Raji (cell line): ENCODE data around the gene FOSL1.

Experiments
- POLR2A ChIP-seq: IDR thresholded peaks from 2 replicates; pipeline ENCODE4 v1.6.1; 2011; ENCODE audit warnings: low read depth, low read length, control low read depth; ENCODE audit not compliant: insufficient read depth

FOSL1 gene

DNA sequence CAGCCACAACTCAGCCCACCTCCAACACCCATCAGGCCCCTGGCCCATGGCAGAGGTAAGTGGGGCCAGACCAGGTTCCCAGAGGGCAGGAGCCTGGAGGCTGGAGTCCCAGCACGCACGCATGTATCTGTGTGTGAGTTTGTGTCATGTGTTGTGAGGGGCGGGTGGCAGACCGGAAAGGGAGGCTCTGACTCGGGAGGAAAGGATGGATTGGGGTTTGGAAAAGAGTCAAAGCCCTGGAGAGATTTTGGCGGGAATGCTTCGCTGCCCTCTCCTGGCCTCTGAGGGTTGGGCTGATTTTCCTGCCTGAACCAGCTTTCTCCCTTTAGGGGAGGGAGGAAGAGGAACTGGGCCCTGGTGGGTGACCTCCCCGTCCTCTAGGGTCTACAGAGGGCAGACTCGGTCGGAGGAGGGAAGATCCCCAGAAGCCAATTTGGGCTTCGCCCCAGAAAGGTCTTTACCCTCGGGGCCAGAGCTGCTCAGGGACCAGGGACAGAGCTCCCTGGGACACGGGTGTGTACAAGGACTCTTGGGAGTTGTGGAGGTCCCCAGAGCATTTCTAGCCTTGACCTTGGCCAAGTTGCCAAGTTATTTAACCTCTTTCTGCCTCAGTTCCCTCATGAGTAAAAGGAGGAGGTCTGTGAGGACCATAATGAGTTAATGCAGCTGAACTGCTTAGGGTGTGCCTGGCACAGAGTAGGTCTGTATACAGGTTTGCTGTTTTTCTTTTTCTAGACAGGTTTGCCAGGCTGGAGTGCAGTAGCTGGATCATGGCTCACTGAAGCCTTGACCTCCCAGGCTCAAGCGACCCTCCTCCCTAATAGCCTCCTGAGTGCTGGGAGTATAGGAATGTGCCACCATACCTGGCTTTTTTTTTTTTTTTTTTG lies 11.7 kb upstream of the FOSL1 start:
- no peak for TF ChIP-seq POLR2A

DNA sequence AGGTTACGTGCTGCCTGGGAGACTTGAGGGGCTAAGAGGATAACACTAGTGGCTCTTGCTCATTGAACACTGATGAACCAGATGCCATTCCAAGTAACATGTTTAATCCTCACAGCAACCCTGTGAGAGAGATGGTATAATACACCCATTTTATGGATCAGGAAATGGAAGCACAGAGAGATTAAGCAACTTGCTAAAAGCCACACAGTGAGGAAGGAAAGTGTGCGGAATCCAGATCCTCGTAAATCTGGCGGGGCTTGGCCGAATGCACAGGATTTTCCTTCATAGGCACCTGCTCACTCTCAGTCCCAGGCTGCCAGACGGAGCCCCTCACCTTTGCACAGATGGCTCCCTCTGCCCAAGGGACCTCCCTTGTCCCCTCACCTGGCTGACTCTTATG lies 7.7 kb upstream of the FOSL1 start:
- TF ChIP-seq POLR2A: no peak

- TF ChIP-seq POLR2A: no peak
These were observed 6.4 kb upstream of the FOSL1 start for GRCh38 chr11:65906602-65907001.

DNA sequence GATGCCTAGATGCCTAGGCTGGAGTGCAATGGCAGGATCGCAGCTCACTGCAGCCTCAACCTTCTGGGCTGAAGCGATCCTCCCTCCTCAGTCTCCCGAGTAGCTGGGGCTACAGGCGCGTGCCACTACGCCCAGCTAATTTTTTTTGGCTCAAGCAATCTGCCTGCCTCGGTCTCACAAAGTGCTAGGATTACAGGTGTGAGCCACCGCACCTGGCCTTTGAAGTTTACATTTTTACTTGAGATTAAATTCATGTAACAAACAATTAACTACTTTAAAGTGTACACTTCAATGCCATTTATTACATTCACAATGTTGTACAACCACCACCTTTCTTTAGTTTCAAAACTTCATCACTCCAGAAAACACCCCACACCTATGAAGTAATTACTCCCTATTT lies 3.5 kb upstream of the FOSL1 start:
- no peak for TF ChIP-seq POLR2A

DNA sequence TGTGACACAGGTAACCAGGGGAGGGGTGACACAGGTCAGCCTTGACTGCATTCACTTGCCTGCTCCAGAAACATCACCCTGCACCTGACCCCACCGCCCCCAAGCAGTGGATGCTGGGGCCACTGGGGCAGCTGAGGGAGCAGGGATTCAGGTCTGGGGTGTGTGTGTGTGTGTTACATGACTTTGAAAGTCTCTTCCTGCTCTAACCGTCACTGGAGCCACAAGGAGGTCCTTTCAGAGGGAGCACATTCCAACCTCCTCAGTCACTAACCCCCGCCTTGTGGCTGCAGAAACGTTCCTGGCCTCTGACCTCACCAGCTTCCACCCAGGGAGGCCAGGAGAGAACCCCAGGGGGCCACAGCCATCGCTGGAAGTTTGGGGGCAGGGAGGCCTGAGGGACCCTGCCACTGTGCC lies 2.9 kb upstream of the FOSL1 start:
- TF ChIP-seq POLR2A: no peak

GRCh38 chr11:65900899-65901180 lies 652 bp upstream of the FOSL1 start:
- no peak for TF ChIP-seq POLR2A

GRCh38 chr11:65899356-65900124 lies 648 bp downstream of the FOSL1 start:
- no peak for TF ChIP-seq POLR2A

DNA sequence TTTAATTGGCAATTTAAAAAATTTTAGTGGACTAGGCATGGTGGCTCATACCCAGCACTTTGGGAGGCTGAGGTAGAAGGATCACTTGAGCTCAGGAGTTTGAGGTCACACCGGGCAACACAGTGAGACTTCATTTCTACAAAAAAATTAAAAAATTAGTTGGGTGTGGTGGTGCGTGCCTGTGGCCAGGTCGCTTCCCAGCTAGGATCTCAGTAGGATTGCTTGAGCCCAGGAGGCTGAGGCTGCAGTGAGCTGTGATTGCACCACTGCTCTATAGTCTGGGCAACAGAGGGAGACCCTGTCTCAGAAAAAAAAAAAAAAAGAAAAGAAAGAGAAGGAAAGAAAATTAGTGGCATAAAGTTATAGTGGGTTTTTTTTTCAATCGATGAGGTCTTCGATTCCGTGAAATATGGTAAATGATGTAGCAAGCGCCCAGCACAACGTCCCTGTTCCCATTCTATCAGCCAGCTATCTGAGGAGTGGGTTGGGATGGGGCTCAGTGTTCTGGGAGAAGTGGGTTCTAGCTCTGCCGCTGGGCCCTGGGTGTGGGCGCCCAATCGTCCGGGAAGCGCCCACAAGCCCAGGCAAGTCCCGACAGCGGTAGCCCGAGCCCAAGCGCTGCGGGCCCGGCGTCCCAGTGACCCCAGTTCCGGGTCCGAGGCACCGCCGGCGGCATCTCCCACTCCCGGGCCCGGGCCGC lies 1.4 kb downstream of the FOSL1 start:
- no peak for TF ChIP-seq POLR2A

DNA sequence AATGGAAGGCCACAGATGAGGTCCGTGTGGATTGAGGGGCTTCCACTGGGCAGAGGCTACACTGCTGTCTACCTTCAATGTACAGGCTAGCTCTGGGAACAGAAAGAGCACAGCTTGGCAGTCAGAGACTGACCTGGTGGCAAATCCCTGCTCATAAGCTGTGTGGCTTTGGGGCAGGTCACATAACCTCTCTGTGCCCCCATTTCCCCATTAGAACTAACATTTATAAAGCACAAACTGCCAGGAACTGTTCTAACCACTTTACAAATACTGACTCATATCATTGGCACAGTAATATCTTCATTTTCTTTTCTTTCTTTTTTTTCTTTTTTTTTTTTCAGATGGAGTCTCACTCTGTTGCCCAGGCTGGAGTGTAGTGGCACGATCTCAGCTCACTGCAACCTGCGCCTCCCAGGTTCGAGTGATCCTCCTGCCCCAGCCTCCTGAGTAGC lies 3.1 kb downstream of the FOSL1 start:
- no peak for TF ChIP-seq POLR2A

DNA sequence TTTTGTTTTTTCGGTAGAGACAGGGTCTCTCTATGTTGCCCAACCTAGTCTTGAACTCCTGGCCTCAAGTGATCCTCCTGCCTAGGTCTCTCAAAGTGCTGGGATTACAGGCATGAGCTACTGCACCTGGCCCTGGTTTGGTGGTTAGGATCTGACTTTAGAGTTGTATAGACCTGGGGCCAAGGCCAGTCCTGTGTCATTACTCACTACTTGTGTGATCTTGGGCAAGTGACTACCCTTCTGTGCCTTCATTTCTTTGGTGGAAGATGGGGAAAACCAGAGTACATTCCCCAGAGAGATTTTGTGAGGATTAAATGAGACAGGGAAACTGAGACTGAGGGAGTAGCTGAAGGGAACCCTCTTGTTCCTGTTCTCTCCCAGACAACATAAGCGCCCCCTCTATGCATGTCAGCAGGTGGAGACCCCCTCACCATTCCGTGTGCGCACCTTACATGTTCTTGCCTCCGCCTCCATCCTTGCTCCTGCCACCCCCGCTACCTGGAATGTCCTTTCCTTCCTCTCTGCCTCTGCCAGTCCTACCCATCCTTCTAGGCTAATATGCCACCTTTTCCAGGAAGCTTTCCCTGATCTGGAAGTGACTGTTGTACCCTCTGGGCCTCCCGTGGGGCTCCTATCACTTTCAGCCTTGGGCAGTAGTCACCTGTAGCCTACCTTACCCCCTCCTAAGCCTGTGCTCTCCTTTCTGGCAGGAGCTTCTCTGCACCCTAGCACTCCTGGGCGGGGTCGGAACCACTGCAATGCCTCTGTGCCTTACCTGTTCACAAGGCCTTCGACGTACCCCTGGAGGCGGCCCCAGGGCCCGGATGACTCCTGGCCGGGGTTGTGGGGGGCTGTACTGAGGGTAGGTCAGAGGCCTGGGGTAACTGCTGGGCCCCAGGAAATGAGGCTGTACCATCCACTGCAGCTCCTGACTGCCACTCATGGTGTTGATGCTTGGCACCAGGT lies 3.9 kb downstream of the FOSL1 start:
- TF ChIP-seq POLR2A: no peak

GRCh38 chr11:65895482-65895981 lies 4.7 kb downstream of the FOSL1 start:
- TF ChIP-seq POLR2A: no peak

DNA sequence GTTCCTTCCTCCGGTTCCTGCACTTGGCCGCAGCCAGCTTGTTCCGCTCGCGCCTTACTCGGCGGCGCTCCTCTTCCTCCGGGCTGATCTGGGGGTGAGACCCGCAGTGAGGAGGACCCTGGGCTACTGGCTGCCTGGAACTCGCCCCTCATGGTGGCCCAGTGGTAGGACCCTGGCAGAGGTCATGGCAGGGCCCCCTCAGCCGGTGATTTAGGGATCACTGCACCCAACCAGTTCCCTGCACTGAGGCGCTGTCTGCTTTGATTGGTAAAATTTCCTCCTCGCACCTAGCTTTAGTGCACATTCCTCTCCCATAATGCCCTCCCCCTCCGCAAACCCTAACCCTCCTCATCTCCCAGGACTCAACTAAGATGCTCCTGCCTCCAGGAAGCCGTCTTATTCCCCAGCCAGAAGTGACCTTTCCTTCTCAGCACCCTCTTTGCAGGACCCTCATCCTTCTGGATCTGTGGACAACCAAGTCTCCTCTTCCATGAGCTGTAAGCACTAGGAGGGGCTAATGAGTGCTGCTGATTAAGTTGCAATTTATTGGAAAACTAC lies 6.1 kb downstream of the FOSL1 start:
- no peak for TF ChIP-seq POLR2A

- TF ChIP-seq POLR2A: peak; percentile 32; the same call in 1 of the 2 replicates
These were observed 7.4 kb downstream of the FOSL1 start for GRCh38 chr11:65892661-65893317.

DNA sequence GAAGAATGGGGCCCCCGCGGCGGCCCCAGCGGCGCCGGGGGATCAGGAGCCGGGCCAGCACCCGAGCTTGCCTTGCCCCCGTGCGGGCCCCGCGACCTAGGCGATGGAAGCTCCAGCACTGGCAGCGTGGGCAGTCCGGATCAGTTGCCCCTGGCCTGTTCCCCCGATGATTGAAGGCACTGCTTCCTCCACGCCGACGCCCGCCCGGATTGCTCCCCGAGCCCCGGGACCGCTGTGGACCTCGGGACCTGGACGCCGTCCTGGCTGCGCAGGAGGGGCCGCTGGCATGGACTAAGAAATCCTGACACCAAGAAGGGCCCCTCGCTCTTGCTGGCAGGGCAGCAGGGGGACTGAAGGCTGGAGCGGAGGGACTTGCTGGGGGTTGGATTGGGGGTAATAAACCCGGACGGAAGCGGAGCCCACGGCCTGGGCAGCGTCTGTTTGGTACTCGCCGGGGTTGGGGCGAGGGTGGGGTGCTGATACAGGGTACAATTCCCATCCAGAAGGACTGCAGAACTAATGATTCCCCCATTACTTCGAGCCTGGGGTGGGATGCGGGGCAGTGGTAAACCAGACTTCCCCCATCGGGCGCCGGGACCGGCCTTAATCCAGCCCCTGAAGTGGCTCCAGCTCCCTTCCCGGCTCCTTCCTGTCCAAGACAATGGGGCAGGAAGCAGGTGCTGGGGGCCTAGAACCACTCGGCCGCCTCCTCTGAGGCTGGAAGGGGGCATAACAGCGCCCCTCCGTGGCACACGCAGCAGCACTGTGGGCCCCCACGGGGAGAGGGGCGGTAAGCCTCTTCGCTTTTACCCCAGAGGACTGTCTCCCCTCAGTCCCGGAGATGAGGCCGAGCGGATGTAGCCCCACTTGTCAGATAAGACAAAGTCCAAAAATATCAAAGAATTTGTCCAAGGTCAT lies 8.7 kb downstream of the FOSL1 start:
- peak; percentile 47; the same call in 1 of the 2 replicates for TF ChIP-seq POLR2A
